Measurements from ENCODE around the gene GSS.
"Not testable (repeated sequence)": the region's sequence is repeated elsewhere in the genome, so short reads cannot be mapped to it uniquely, and the experiment has no call there.

GSS gene

DNA sequence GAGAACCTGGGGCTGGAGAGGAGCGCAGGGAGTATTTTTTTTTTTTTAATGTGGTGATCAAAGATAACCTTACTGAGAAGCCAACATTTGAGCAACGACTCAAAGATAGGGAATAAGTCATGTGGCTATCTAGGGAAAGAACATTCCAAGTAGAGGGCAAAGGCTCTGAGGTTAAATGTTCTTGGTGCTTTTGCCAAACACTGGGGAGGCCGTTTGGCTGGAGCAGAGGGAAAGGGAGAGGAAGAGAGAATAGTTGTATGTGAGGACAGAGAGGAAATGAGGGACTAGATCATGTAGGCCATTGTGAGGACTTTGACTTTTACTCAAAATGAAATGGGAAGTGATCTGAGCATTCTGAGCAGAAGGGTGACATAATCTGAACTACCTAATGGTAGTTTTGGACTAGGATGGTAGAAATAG lies 51.4 kb downstream of the GSS start:
- peak; percentile 37 for DNase-seq (ENCODE audit: low spot score)

GRCh38 chr20:34898731-34899130 lies 56.9 kb downstream of the GSS start:
- not testable (repeated sequence) for DNase-seq (ENCODE audit: low spot score)

GRCh38 chr20:34898129-34898528 lies 57.5 kb downstream of the GSS start:
- not testable (repeated sequence) for DNase-seq (ENCODE audit: low spot score)

- no peak for DNase-seq (ENCODE audit: low spot score)
These were observed 59.5 kb downstream of the GSS start for GRCh38 chr20:34896086-34896621.

DNA sequence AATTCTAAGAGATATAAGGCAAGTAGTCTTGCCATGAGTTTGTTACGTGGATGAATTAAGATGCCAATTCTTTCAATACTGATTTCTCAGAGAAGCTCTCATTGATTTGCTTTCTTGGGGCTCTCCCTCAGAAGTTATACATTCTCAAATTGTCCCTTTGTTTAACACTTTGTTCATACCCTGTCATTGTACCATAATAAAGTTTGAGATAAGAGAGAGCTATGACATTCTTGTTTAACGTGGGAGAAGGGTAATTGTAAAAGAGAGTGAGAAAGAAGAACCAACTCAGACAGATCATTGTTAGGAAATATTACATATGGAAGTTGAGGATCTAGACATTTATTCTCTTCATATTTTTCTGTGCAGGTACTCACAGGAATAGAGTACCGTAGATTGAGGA lies 60.1 kb downstream of the GSS start:
- DNase-seq (ENCODE audit: low spot score): no peak

- DNase-seq (ENCODE audit: low spot score): no peak
These were observed 60.9 kb downstream of the GSS start for GRCh38 chr20:34894723-34895122.

DNA sequence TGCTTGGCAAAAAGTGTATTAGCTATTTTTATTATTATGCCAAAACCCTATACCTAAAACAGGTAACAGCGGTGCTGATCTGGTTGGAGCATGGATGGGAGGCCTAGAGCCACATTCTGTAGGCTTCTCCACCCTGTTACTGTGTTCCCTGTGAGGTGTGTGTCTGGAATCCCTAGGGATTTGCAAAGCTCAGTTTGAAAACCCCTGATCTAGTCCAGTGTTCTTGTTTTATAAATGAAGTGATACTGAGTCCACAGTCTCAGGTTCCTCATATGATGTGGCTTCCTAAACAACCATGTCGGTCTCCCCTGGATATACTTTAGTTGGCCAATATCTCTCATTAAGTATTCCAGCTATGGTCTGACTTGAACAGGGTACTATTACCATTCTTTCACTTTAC lies 62.9 kb downstream of the GSS start:
- DNase-seq (ENCODE audit: low spot score): no peak

DNA sequence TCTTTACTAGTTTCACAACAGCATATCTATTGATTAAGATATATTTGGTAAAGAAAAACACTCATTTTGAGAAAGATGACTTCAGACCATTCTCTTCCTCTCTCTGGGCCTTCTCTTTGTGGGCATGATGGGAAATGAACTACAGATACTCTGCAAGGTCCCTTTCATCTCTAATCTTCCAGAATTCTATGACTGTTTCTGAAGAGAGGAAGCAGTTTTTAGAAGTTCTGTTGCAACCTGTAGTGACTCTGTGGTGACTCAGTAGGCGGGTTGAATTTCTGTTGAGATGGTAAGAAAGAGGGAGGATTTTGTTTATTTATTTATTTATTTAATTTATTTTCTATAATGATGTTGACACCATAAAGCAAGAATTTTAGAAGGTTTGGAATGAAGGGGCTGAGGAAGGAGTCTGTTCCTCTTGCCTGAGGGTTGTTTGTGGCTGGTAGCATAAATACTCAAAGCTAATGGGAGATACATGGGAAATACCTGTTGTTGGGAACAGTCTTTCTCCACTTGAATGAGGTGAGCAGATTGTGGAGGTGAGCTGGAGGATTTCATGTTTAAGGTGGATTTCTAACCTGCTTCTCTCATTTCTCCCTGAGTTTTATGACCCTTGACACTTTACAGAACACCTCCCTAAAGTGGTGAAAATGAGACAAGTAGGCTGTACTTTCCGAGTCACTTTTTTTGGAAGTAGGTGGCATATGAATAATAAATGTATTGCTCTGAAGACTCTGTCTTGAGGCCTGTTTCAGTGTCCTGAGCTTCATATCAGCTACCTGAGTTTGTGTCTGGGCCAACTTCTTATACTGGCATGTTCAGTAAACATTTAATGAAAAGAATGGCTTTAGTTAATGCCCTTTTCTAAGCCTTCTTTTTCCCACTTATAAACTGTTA lies 64.2 kb downstream of the GSS start:
- DNase-seq (ENCODE audit: low spot score): no peak

GRCh38 chr20:34888468-34888867 lies 67.1 kb downstream of the GSS start:
- DNase-seq (ENCODE audit: low spot score): no peak

GRCh38 chr20:34887023-34887422 lies 68.6 kb downstream of the GSS start:
- no peak for DNase-seq (ENCODE audit: low spot score)

- DNase-seq (ENCODE audit: low spot score): no peak
These were observed 69.5 kb downstream of the GSS start for GRCh38 chr20:34886122-34886521.

DNA sequence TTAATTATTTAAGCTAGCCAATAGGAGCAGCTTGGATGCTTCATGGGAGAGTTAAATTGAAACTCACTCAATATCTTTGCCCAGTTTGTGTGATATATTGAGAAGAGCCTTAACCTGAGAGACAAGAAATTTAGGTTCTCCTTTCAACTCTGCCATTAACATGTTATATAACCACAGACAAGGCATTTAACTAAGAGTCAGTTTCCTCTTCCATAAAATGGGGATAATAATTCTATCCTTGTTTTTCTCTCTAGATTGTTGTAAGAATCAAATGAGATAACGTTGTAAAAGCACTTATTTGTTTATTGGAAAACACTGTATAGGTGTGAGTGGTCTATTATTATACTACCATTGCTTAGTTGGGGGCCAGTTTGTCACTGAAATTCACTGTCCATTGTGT lies 71.3 kb downstream of the GSS start:
- no peak for DNase-seq (ENCODE audit: low spot score)

GRCh38 chr20:34883809-34884208 lies 71.8 kb downstream of the GSS start:
- DNase-seq (ENCODE audit: low spot score): no peak

GRCh38 chr20:34883087-34883688 lies 72.4 kb downstream of the GSS start:
- no peak for DNase-seq (ENCODE audit: low spot score)

DNA sequence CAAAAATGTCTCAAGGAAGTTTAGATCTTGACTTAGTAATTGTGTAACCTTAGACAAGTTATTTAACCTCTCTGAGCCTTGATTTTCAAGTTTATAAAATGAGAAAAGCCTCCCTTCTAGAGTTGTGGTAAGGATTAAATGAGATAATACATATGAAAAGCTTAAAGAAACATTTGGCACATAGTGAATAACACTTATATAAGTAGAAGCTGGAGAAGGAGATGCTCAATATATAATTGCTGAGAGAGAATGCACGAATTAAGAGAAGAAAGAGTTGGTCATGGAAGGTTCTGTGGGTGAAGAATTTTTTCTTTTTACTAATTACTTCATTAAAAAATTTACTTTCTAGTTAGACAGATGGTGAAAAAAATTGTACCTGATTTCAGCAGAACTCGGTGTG lies 73.9 kb downstream of the GSS start:
- no peak for DNase-seq (ENCODE audit: low spot score)

- DNase-seq (ENCODE audit: low spot score): not testable (repeated sequence)
These were observed 74.6 kb downstream of the GSS start for GRCh38 chr20:34880971-34881370.

DNA sequence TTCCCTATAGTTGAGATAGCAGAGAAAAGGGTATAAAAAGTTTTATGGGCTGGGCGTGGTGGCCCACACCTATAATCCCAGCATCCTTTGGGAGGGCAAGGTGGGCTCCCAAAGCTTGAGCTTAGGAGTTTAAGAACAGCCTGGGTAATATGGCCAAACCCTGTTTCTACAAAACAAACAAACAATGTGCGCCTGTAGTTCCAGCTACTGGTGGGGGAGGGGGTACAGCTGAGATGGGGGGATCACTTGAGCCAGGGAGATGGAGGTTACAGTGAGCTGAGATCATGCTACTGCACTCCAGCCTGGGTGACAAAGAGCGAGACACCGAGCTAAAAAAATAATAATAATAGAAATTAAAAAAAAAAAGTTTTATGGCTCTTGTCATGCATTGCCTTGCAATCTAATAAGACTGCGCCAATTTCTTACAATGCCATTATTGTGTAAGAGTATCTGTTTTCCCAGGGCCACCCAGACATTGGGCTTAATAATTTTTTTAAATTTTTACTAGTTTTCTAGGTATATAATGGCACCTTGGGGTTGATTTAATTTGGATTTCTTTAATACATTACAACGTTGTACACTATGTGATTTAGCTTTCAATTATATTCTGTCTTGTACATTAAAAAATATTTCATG lies 75.3 kb downstream of the GSS start:
- DNase-seq (ENCODE audit: low spot score): peak; percentile 83
